H1 (cell line): Measurements from ENCODE around the gene WDR93. TPM values are rescaled to one million over a fixed set of nuclear protein-coding genes. Genes with fewer than 3 reads are reported as not detected.

Experiments
- CTCF ChIA-PET: fragments of 300-600 bp; sonication (Branson Sonifier 250); formaldehyde crosslinking; loops from one replicate; lab custom pipeline; 2021; ENCODE audit not compliant: partially characterized antibody; lab: Charles Lee
- POLR2A ChIA-PET: fragments of 300-600 bp; sonication (Branson Sonifier 250); formaldehyde crosslinking; loops from one replicate; lab custom pipeline; 2021; ENCODE audit warnings: inconsistent platforms; ENCODE audit not compliant: partially characterized antibody; lab: Charles Lee
- DNase-seq, 2 experiments: peaks; one replicate each; pipeline versions ENCODE4 v3.0.0 to v3.0.0-alpha.2; 2010 to 2022; ENCODE audit warnings: low spot score in 2 of 2, low read depth in 1 of 2, mixed read lengths in 1 of 2
- FAIRE-seq: peaks from 2 replicates; lab custom pipeline; 2011; peaks lifted over from hg19 to GRCh38; lab: Jason Lieb, UNC
- H2AFZ ChIP-seq: 2 replicates; pipeline ENCODE4 v1.8.1; 2012; ENCODE audit warnings: low read length, inconsistent platforms
- H2AK5ac ChIP-seq: 2 replicates; pipeline ENCODE4 v1.6.1; 2013; ENCODE audit warnings: low read depth, low read length
- H2BK120ac ChIP-seq: replicated peaks from 2 replicates; pipeline ENCODE3; 2013; ENCODE audit warnings: low read depth, low read length, inconsistent platforms
- H2BK12ac ChIP-seq: 2 replicates; pipeline ENCODE4 v1.6.1; 2013; ENCODE audit warnings: low read depth, low read length
- H2BK15ac ChIP-seq: 2 replicates; pipeline ENCODE4 v1.6.1; 2013; ENCODE audit warnings: low read length
- H2BK20ac ChIP-seq: 2 replicates; pipeline ENCODE4 v1.6.1; 2013; ENCODE audit warnings: low read length
- H2BK5ac ChIP-seq: 2 replicates; pipeline ENCODE4 v1.6.1; 2013; ENCODE audit warnings: low read depth, low read length
- H3K14ac ChIP-seq: 2 replicates; pipeline ENCODE4 v1.6.1; 2013; ENCODE audit warnings: inconsistent platforms; ENCODE audit not compliant: insufficient read length
- H3K18ac ChIP-seq: 2 replicates; pipeline ENCODE4 v1.6.1; 2013; ENCODE audit warnings: low read length; ENCODE audit errors: extremely low read depth
- H3K23ac ChIP-seq: 2 replicates; pipeline ENCODE4 v1.6.1; 2013; ENCODE audit warnings: inconsistent platforms; ENCODE audit not compliant: insufficient read length
- H3K23me2 ChIP-seq: 2 replicates; pipeline ENCODE4 v1.6.1; 2013; ENCODE audit warnings: low read depth, low read length
- H3K27ac ChIP-seq: 2 replicates; pipeline ENCODE4 v1.6.1; 2011; ENCODE audit warnings: low read depth, low read length, inconsistent platforms
- H3K27me3 ChIP-seq, 4 experiments: replicated peaks in 1 of 4; 1 replicate in 1 of 4; 2 replicates in 3 of 4; pipeline versions ENCODE4 v1.6.1 to v1.8.1; 2011 to 2013; ENCODE audit warnings: low read length in 3 of 4, mild to moderate bottlenecking in 3 of 4, inconsistent platforms in 2 of 4, mixed read lengths in 2 of 4, moderate library complexity in 1 of 4; ENCODE audit not compliant: control insufficient read depth in 3 of 4, insufficient read depth in 3 of 4; ENCODE audit errors: extremely low read depth in 1 of 4
- H3K36me3 ChIP-seq, 4 experiments: 2 replicates each; pipeline versions ENCODE4 v1.6.1 to v1.8.1; 2011 to 2013; ENCODE audit warnings: mild to moderate bottlenecking in 4 of 4, low read length in 3 of 4, moderate library complexity in 2 of 4, control low read depth in 1 of 4, inconsistent platforms in 1 of 4; ENCODE audit not compliant: insufficient read depth in 4 of 4, control insufficient read depth in 2 of 4
- H3K4ac ChIP-seq: replicated peaks from 2 replicates; pipeline ENCODE3; 2013; ENCODE audit warnings: low read length, low read depth, mixed read lengths, inconsistent platforms; ENCODE audit not compliant: insufficient read length
- H3K4me1 ChIP-seq, 4 experiments: replicated peaks in 1 of 4; 1 replicate in 1 of 4; 2 replicates in 3 of 4; pipeline versions ENCODE4 v1.6.1 to v1.8.1; 2011 to 2013; ENCODE audit warnings: low read length in 3 of 4, inconsistent platforms in 2 of 4, mixed read lengths in 1 of 4; ENCODE audit not compliant: insufficient read depth in 4 of 4, control insufficient read depth in 3 of 4
- H3K4me2 ChIP-seq, 2 experiments: 2 replicates each; pipeline versions ENCODE4 v1.6.1 to v1.8.1; 2011 to 2013; ENCODE audit warnings: low read depth in 2 of 2, low read length in 2 of 2, control low read depth in 1 of 2, inconsistent platforms in 1 of 2, mild to moderate bottlenecking in 1 of 2; ENCODE audit not compliant: insufficient read depth in 1 of 2
- H3K4me3 ChIP-seq, 4 experiments: fragments of 200-600, 300-600 bp in 1 of 4; sonication (generic), shearing (Covaris generic), sonication (Bioruptor Twin) in 1 of 4; 2 replicates each; pipeline versions ENCODE4 v1.5.1 to v1.8.1; 2011 to 2016; ENCODE audit warnings: low read length in 4 of 4, low read depth in 3 of 4, control low read depth in 2 of 4, inconsistent platforms in 2 of 4, mild to moderate bottlenecking in 2 of 4, mixed read lengths in 1 of 4, moderate library complexity in 1 of 4; ENCODE audit not compliant: insufficient read depth in 2 of 4; ENCODE audit errors: extremely low read depth in 1 of 4
- H3K56ac ChIP-seq: replicated peaks from 2 replicates; pipeline ENCODE3; 2013; ENCODE audit warnings: low read depth, mild to moderate bottlenecking, mixed read lengths, low read length, inconsistent platforms; ENCODE audit not compliant: insufficient read length
- H3K79me1 ChIP-seq: 2 replicates; pipeline ENCODE4 v1.6.1; 2013; ENCODE audit warnings: low read depth, low read length, control low read depth
- H3K79me2 ChIP-seq, 2 experiments: 2 replicates each; pipeline versions ENCODE4 v1.6.1 to v1.8.1; 2012 to 2013; ENCODE audit warnings: low read length in 2 of 2, mild to moderate bottlenecking in 2 of 2, inconsistent platforms in 1 of 2; ENCODE audit not compliant: insufficient read depth in 2 of 2, control insufficient read depth in 1 of 2
- H3K9ac ChIP-seq, 4 experiments: replicated peaks in 1 of 4; 1 replicate in 1 of 4; 2 replicates in 3 of 4; pipeline versions ENCODE4 v1.6.1 to v1.8.1; 2011 to 2013; ENCODE audit warnings: low read depth in 3 of 4, low read length in 3 of 4, control low read depth in 2 of 4, mild to moderate bottlenecking in 2 of 4, moderate library complexity in 2 of 4, inconsistent platforms in 1 of 4; ENCODE audit errors: extremely low read depth in 1 of 4
- H3K9me3 ChIP-seq, 2 experiments: 2 replicates each; pipeline versions ENCODE4 v1.6.1 to v1.8.1; 2012 to 2013; ENCODE audit warnings: mild to moderate bottlenecking in 2 of 2, moderate library complexity in 2 of 2, control low read depth in 1 of 2, inconsistent platforms in 1 of 2, low read depth in 1 of 2, low read length in 1 of 2, mixed read lengths in 1 of 2; ENCODE audit not compliant: insufficient read depth in 2 of 2
- H4K20me1 ChIP-seq, 2 experiments: replicated peaks in 1 of 2; 2 replicates each; pipeline versions ENCODE3 to v1.8.1; 2011 to 2013; ENCODE audit warnings: inconsistent platforms in 2 of 2, low read length in 2 of 2, mild to moderate bottlenecking in 1 of 2; ENCODE audit not compliant: insufficient read depth in 2 of 2, control insufficient read depth in 1 of 2
- H4K5ac ChIP-seq: 2 replicates; pipeline ENCODE4 v1.6.1; 2013; ENCODE audit warnings: low read length, low read depth, mixed read lengths, inconsistent platforms; ENCODE audit not compliant: insufficient read length
- H4K8ac ChIP-seq: 2 replicates; pipeline ENCODE4 v1.8.0; 2013; ENCODE audit warnings: mild to moderate bottlenecking, moderate library complexity, low read length, inconsistent platforms; ENCODE audit not compliant: insufficient read depth; ENCODE audit errors: extremely low read depth
- H4K91ac ChIP-seq: replicated peaks from 2 replicates; pipeline ENCODE3; 2013; ENCODE audit warnings: low read length, mixed read lengths, inconsistent platforms; ENCODE audit not compliant: insufficient read length
- BACH1 ChIP-seq: IDR thresholded peaks from 2 replicates; pipeline ENCODE4 v1.6.1; 2012; ENCODE audit warnings: low read length, improper control_type of control experiment
- CTBP2 ChIP-seq: IDR thresholded peaks from 2 replicates; pipeline ENCODE4 v1.7.0; 2011; ENCODE audit warnings: borderline replicate concordance, mild to moderate bottlenecking, moderate library complexity, mixed read lengths, low read length; ENCODE audit not compliant: insufficient read depth, insufficient read length
- JUND ChIP-seq: IDR thresholded peaks from 2 replicates; pipeline ENCODE4 v1.6.1; 2011; ENCODE audit warnings: mild to moderate bottlenecking, improper control_type of control experiment, low read length
- RAD21 ChIP-seq, 2 experiments: IDR thresholded peaks in 1 of 2; conservative IDR thresholded peaks in 1 of 2; 2 replicates each; pipeline ENCODE4 v1.6.1; 2011; ENCODE audit warnings: low read depth in 2 of 2, low read length in 2 of 2, improper control_type of control experiment in 1 of 2, inconsistent platforms in 1 of 2, mild to moderate bottlenecking in 1 of 2, moderate library complexity in 1 of 2
- RBBP5 ChIP-seq: IDR thresholded peaks from 2 replicates; pipeline ENCODE4 v1.7.1; 2012; ENCODE audit warnings: low read depth, mild to moderate bottlenecking, inconsistent platforms, low read length, moderate library complexity, borderline replicate concordance
- RNF2 ChIP-seq: fragments of 200-900, 300-1000 bp; sonication (generic); IDR thresholded peaks from 2 replicates; pipeline ENCODE4 v1.7.1; 2016; ENCODE audit warnings: borderline replicate concordance, low read depth, mild to moderate bottlenecking, antibody characterized with exemption, low read length; ENCODE audit not compliant: poor library complexity, severe bottlenecking; ENCODE audit errors: missing control alignments
- SAP30 ChIP-seq: fragments of 300-600 bp; sonication (generic); IDR thresholded peaks from 2 replicates; pipeline ENCODE4 v1.7.1; 2012; ENCODE audit warnings: low read length, moderate library complexity, mild to moderate bottlenecking, inconsistent platforms; ENCODE audit not compliant: insufficient read depth, insufficient replicate concordance
- SIN3A ChIP-seq, 2 experiments: IDR thresholded peaks in 1 of 2; conservative IDR thresholded peaks in 1 of 2; 2 replicates each; pipeline ENCODE4 v1.6.1; 2011 to 2012; ENCODE audit warnings: low read length in 2 of 2, improper control_type of control experiment in 1 of 2, low read depth in 1 of 2, mild to moderate bottlenecking in 1 of 2
- SP1 ChIP-seq: IDR thresholded peaks from 2 replicates; pipeline ENCODE4 v1.6.1; 2011; ENCODE audit warnings: low read depth, low read length
- TAF7 ChIP-seq: optimal IDR thresholded peaks from 2 replicates; pipeline ENCODE3; 2011; ENCODE audit warnings: low read depth, mild to moderate bottlenecking, inconsistent platforms, low read length, moderate library complexity, borderline replicate concordance
- YY1 ChIP-seq: IDR thresholded peaks from 2 replicates; pipeline ENCODE4 v1.6.1; 2011; ENCODE audit warnings: low read depth, mild to moderate bottlenecking, low read length
- ZNF274 ChIP-seq: IDR thresholded peaks from 2 replicates; pipeline ENCODE4 v1.7.0; 2012; ENCODE audit warnings: low read length, borderline replicate concordance; ENCODE audit errors: extremely low read depth
- WGBS, 2 experiments: shearing (Covaris generic) in 1 of 2; methylation state at CpG; one replicate each; pipeline versions ENCODE4 v1.1.6 to v1.1.7; 2013 to 2015; ENCODE audit warnings: low lambda C conversion rate in 2 of 2, mixed read lengths in 2 of 2, inconsistent platforms in 1 of 2, low coverage in 1 of 2, missing lambda C conversion rate in 1 of 2; ENCODE audit not compliant: insufficient replicate concordance in 2 of 2, insufficient coverage in 1 of 2, insufficient read length in 1 of 2; ENCODE audit errors: extremely low coverage in 1 of 2, missing lambda C conversion rate in 1 of 2; 5-methylcytosine and 5-hydroxymethylcytosine counted together
- polyA plus RNA-seq, 7 experiments: library from polyadenylated mRNA; depleted of rRNA in 3 of 7; stranded (reverse) in 5 of 7; unstranded in 2 of 7; fragments of >200 nt in 5 of 7; fragments of 200-250 nt in 2 of 7; gene quantifications; 1 replicate in 5 of 7; 2 replicates in 1 of 7; 4 replicates in 1 of 7; pipeline versions ENCODE4 v1.2.1 to v1.2.3, GENCODE V29; 2011 to 2013; ENCODE audit warnings: missing spikeins in 2 of 7, mixed read lengths in 2 of 7
- total RNA-seq: library from RNA; stranded (reverse); fragmentation: NEBNext Ultra II Directional; extraction: Animal tissue kit (Norgen Biotek cat#: 25700); gene quantifications from 2 replicates; pipeline ENCODE4 v1.2.1, GENCODE V29; 2021
- TF ChIP-seq, protein P1 (sequence below): IDR thresholded peaks from 2 replicates; pipeline ENCODE4 v1.6.1; 2011; ENCODE audit warnings: low read depth, mild to moderate bottlenecking, low read length; ENCODE audit not compliant: insufficient read depth

The WDR93 gene
- total and polyA plus RNA-seq, 2 of the 8 experiments (the other 6 are each of a cell fraction or from before 2014, with no cell fraction given) = 0.03 TPM; not detected in 1

- Histone ChIP-seq H2AFZ (no peak overlapping the region), H3K9me3 (no peaks in the 10 kb centered on the region), H4K91ac (no peak overlapping the region), H3K18ac (no peak overlapping the region), H3K27ac (no peak overlapping the region), H2BK12ac (no peak overlapping the region), H4K8ac (no peak overlapping the region), H3K79me2 (no peaks in the 10 kb centered on the region), H3K23me2 (no peaks in the 10 kb centered on the region), H3K79me1 (no peaks in the 10 kb centered on the region), H2AK5ac (no peak overlapping the region), H3K4me1 (no peaks in the 10 kb centered on the region; a peak in 2 of 7 replicates), H3K23ac (no peak overlapping the region), H3K14ac (no peak overlapping the region), H2BK15ac (no peak overlapping the region), H3K56ac (no peak overlapping the region), H3K4me2 (no peak overlapping the region), H2BK20ac (no peak overlapping the region), H4K5ac (no peak overlapping the region), H2BK5ac (no peak overlapping the region), H3K27me3 (no peaks in the 10 kb centered on the region), H3K4me3 (no peak overlapping the region), H3K9ac (no peak overlapping the region), H3K4ac (no peak overlapping the region), H2BK120ac (no peak overlapping the region), H3K36me3 (no peaks in the 10 kb centered on the region), H4K20me1 (no peaks in the 10 kb centered on the region)
- WGBS, 2 experiments = no CpG with 5 or more reads among the region's 1 CpG
- FAIRE-seq (no peak), DNase-seq (no peak)
- ChIA-PET POLR2A (no interaction called here), CTCF (interaction anchor here (0.6 to 10.6 kb wide), 3 partner anchors 13 to 110 kb away, joined by 4 to 153 read pairs (median 4); no protein-coding TSS in a partner anchor)
- TF ChIP-seq JUND = no peak
- TF ChIP-seq RBBP5 = no peak
- no peak for TF ChIP-seq SP1
- TF ChIP-seq RAD21 (IDR thresholded peaks at IDR 0.05 in 1 of 2, conservative IDR thresholded peaks at IDR 0.05 in 1 of 2; ENCODE audit: low read depth in 2 of 2, low read length in 2 of 2) = no peak
- no peak for TF ChIP-seq ZNF274
- TF ChIP-seq SAP30 = no peak
- TF ChIP-seq SIN3A (conservative IDR thresholded peaks at IDR 0.05 in 1 of 2, IDR thresholded peaks at IDR 0.05 in 1 of 2; ENCODE audit: low read depth in 1 of 2, low read length in 2 of 2) = no peak
- TF ChIP-seq YY1 = no peak
- no peak for TF ChIP-seq RNF2
- TF ChIP-seq TAF7 = no peak
- no peak for TF ChIP-seq CTBP2
- TF ChIP-seq, protein P1, sequence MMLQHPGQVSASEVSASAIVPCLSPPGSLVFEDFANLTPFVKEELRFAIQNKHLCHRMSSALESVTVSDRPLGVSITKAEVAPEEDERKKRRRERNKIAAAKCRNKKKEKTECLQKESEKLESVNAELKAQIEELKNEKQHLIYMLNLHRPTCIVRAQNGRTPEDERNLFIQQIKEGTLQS = no peak
- no peak for TF ChIP-seq BACH1
These were observed 75.1 kb downstream of the WDR93 start for GRCh38 chr15:89765694-89766093.
